Measurements from ENCODE around the gene SHISA2. TPM values are rescaled to one million over a fixed set of nuclear protein-coding genes. Genes with fewer than 3 reads are reported as not detected.

The SHISA2 gene
- polyA plus RNA-seq, 4 donors, result 59.0 to 64.2 (median 63.1) TPM

GRCh38 chr13:26050568-26051230 lies 1.1 kb downstream of the SHISA2 start:
- peak in 1 of 4 donors; percentile 55 for DNase-seq (ENCODE audit: low read depth in 4 of 4, low spot score in 2 of 4)

GRCh38 chr13:26048741-26049140 lies 3.1 kb downstream of the SHISA2 start:
- no peak for DNase-seq (ENCODE audit: low read depth in 4 of 4, low spot score in 2 of 4)

GRCh38 chr13:26047040-26047439 lies 4.8 kb downstream of the SHISA2 start:
- DNase-seq (ENCODE audit: low read depth in 4 of 4, low spot score in 2 of 4), result no peak

- no peak for DNase-seq (ENCODE audit: low read depth in 4 of 4, low spot score in 2 of 4)
Measured at GRCh38 chr13:26046639-26047038, 5.2 kb downstream of the SHISA2 start.

- DNase-seq (ENCODE audit: low read depth in 4 of 4, low spot score in 2 of 4), result no peak
Measured at GRCh38 chr13:26045142-26045541, 6.7 kb downstream of the SHISA2 start.

GRCh38 chr13:26042785-26043184 lies 9.0 kb downstream of the SHISA2 start:
- DNase-seq (ENCODE audit: low read depth in 4 of 4, low spot score in 2 of 4), result no peak

GRCh38 chr13:26041444-26041843 lies 10.4 kb downstream of the SHISA2 start:
- DNase-seq (ENCODE audit: low read depth in 4 of 4, low spot score in 2 of 4), result no peak

GRCh38 chr13:26038931-26039475 lies 12.8 kb downstream of the SHISA2 start:
- DNase-seq (ENCODE audit: low read depth in 4 of 4, low spot score in 2 of 4), result no peak

GRCh38 chr13:26037302-26037701 lies 14.5 kb downstream of the SHISA2 start:
- DNase-seq (ENCODE audit: low read depth in 4 of 4, low spot score in 2 of 4), result no peak

- no peak for DNase-seq (ENCODE audit: low read depth in 4 of 4, low spot score in 2 of 4)
Measured at GRCh38 chr13:26036383-26036782, 15.4 kb downstream of the SHISA2 start.

GRCh38 chr13:26034018-26034417 lies 17.8 kb downstream of the SHISA2 start:
- no peak for DNase-seq (ENCODE audit: low read depth in 4 of 4, low spot score in 2 of 4)

GRCh38 chr13:26030331-26030730 lies 21.5 kb downstream of the SHISA2 start:
- DNase-seq (ENCODE audit: low read depth in 4 of 4, low spot score in 2 of 4), result no peak

GRCh38 chr13:26029581-26030136 lies 22.2 kb downstream of the SHISA2 start:
- DNase-seq (ENCODE audit: low read depth in 4 of 4, low spot score in 2 of 4), result no peak

- DNase-seq (ENCODE audit: low read depth in 4 of 4, low spot score in 2 of 4), result no peak
Measured at GRCh38 chr13:26026211-26026610, 25.6 kb downstream of the SHISA2 start.

- DNase-seq (ENCODE audit: low read depth in 4 of 4, low spot score in 2 of 4), result no peak
Measured at GRCh38 chr13:26025771-26026170, 26.0 kb downstream of the SHISA2 start.

GRCh38 chr13:26025196-26025595 lies 26.6 kb downstream of the SHISA2 start:
- no peak for DNase-seq (ENCODE audit: low read depth in 4 of 4, low spot score in 2 of 4)

- DNase-seq (ENCODE audit: low read depth in 4 of 4, low spot score in 2 of 4), result no peak
Measured at GRCh38 chr13:26024558-26024957, 27.3 kb downstream of the SHISA2 start.

GRCh38 chr13:26022538-26023292 lies 29.1 kb downstream of the SHISA2 start:
- DNase-seq (ENCODE audit: low read depth in 4 of 4, low spot score in 2 of 4), result no peak

GRCh38 chr13:26021956-26022355 lies 29.9 kb downstream of the SHISA2 start:
- DNase-seq (ENCODE audit: low read depth in 4 of 4, low spot score in 2 of 4), result no peak

- no peak for DNase-seq (ENCODE audit: low read depth in 4 of 4, low spot score in 2 of 4)
Measured at GRCh38 chr13:26021516-26021915, 30.3 kb downstream of the SHISA2 start.

GRCh38 chr13:26020891-26021290 lies 30.9 kb downstream of the SHISA2 start:
- DNase-seq (ENCODE audit: low read depth in 4 of 4, low spot score in 2 of 4), result no peak
